HCT116 (cell line): Measurements from ENCODE around the gene PCDHA9. TPM values are rescaled to one million over a fixed set of nuclear protein-coding genes. Genes with fewer than 3 reads are reported as not detected.

Experiments used
- ATAC-seq: fragments of 200-7000 bp; cut with Tn5 transposase; 2 replicates; pipeline ENCODE4 v1.9.1; 2020; ENCODE audit warnings: mild to moderate bottlenecking, moderate library complexity
- BruUV-seq: library from RNA; stranded (reverse); fragments of 400-500 nt; replicated peaks from 2 replicates; lab custom pipeline; 2021; lab: Mats Ljungman, UMichigan
- CTCF ChIA-PET: fragments of 300-600 bp; sonication (Branson Sonifier 250); formaldehyde crosslinking; loops from one replicate; lab custom pipeline; 2021; ENCODE audit warnings: antibody characterized with exemption; lab: Charles Lee
- POLR2A ChIA-PET: fragments of 300-600, 350-600 bp; sonication (Branson Sonifier 250); formaldehyde crosslinking; loops from one replicate; lab custom pipeline; 2021; ENCODE audit warnings: antibody characterized with exemption; lab: Charles Lee
- RAD21 ChIA-PET, 2 experiments: fragments of 300-600 bp; sonication (Branson Sonifier 250); formaldehyde crosslinking; loops; one replicate each; lab custom pipeline; 2023; ENCODE audit warnings: low total read pairs in 2 of 2; ENCODE audit not compliant: uncharacterized antibody in 2 of 2, unreplicated experiment in 2 of 2, low non-redundant PET in 1 of 2; lab: Charles Lee
- DNase-seq: peaks from one replicate; pipeline ENCODE4 v3.0.0-alpha.2; 2010; ENCODE audit warnings: low read depth, low spot score
- H2AFZ ChIP-seq: fragments of 200-600 bp; shearing (Covaris generic), sonication (generic); 2 replicates; pipeline ENCODE4 v1.6.1; 2017; ENCODE audit warnings: low read depth, mixed run types, mixed read lengths, antibody characterized with exemption, low read length; ENCODE audit not compliant: poor library complexity, severe bottlenecking
- H3K27ac ChIP-seq: 2 replicates; pipeline ENCODE4 v1.5.1; 2012; ENCODE audit warnings: low read depth, low read length
- H3K27me3 ChIP-seq: fragments of 200-600 bp; sonication (generic); 2 replicates; pipeline ENCODE4 v1.6.1; 2016; ENCODE audit warnings: mixed run types, low read length, mixed read lengths; ENCODE audit not compliant: insufficient read depth
- H3K36me3 ChIP-seq, 2 experiments: fragments of 200-500 bp in 1 of 2; fragments of 200-600 bp in 1 of 2; sonication (Bioruptor generic) in 1 of 2; sonication (generic) in 1 of 2; 2 replicates each; pipeline versions ENCODE4 v1.5.1 to v1.6.1; 2014 to 2016; ENCODE audit warnings: low read length in 2 of 2, inconsistent platforms in 1 of 2, mixed read lengths in 1 of 2, mixed run types in 1 of 2; ENCODE audit not compliant: insufficient read depth in 2 of 2, control insufficient read depth in 1 of 2
- H3K4me1 ChIP-seq, 2 experiments: fragments of 200-600 bp in 1 of 2; sonication (generic) in 1 of 2; 2 replicates each; pipeline versions ENCODE4 v1.5.1 to v1.6.1; 2012 to 2017; ENCODE audit warnings: low read length in 2 of 2, inconsistent platforms in 1 of 2, mild to moderate bottlenecking in 1 of 2, mixed read lengths in 1 of 2, mixed run types in 1 of 2, moderate library complexity in 1 of 2; ENCODE audit not compliant: insufficient read depth in 2 of 2, control insufficient read depth in 1 of 2
- H3K4me2 ChIP-seq: fragments of 200-600 bp; sonication (generic); 2 replicates; pipeline ENCODE4 v1.6.1; 2017; ENCODE audit warnings: mixed run types, low read length, mixed read lengths
- H3K4me3 ChIP-seq, 2 experiments: fragments of 200-600 bp in 1 of 2; sonication (generic) in 1 of 2; replicated peaks in 1 of 2; 2 replicates each; pipeline ENCODE4 v1.5.1; 2011 to 2016; ENCODE audit warnings: low read length in 2 of 2, control low read depth in 1 of 2, low read depth in 1 of 2, mild to moderate bottlenecking in 1 of 2, mixed read lengths in 1 of 2, mixed run types in 1 of 2
- H3K79me2 ChIP-seq: fragments of 200-600 bp; sonication (generic); 2 replicates; pipeline ENCODE4 v1.6.1; 2017; ENCODE audit warnings: mild to moderate bottlenecking, mixed run types, low read length, moderate library complexity, mixed read lengths; ENCODE audit not compliant: insufficient read depth
- H3K9ac ChIP-seq: fragments of 200-600 bp; sonication (generic); 2 replicates; pipeline ENCODE4 v1.6.1; 2016; ENCODE audit warnings: low read length, mixed read lengths
- H3K9me2 ChIP-seq: fragments of 200-600 bp; sonication (generic), shearing (Covaris generic); 2 replicates; pipeline ENCODE4 v1.6.1; 2017; ENCODE audit warnings: mixed run types, mild to moderate bottlenecking, moderate library complexity; ENCODE audit not compliant: insufficient read depth
- H3K9me3 ChIP-seq, 2 experiments: fragments of 200-500 bp in 1 of 2; fragments of 200-600 bp in 1 of 2; sonication (Bioruptor generic) in 1 of 2; sonication (generic) in 1 of 2; 2 replicates each; pipeline ENCODE4 v1.6.1; 2014 to 2017; ENCODE audit warnings: low read length in 2 of 2, mixed read lengths in 2 of 2, inconsistent platforms in 1 of 2, low read depth in 1 of 2, mild to moderate bottlenecking in 1 of 2, mixed run types in 1 of 2, moderate library complexity in 1 of 2; ENCODE audit not compliant: control insufficient read depth in 1 of 2, insufficient read depth in 1 of 2
- H4K20me1 ChIP-seq: fragments of 200-600 bp; sonication (generic), shearing (Covaris generic); 2 replicates; pipeline ENCODE4 v1.6.1; 2017; ENCODE audit warnings: mixed run types, mild to moderate bottlenecking, moderate library complexity; ENCODE audit not compliant: insufficient read depth
- CEBPB ChIP-seq: IDR thresholded peaks from 2 replicates; pipeline ENCODE4 v1.6.1; 2012; ENCODE audit warnings: low read depth
- CTCF ChIP-seq, 3 experiments: fragments of 200-600 bp in 1 of 3; sonication (generic) in 1 of 3; IDR thresholded peaks in 2 of 3; conservative IDR thresholded peaks in 1 of 3; 2 replicates each; pipeline ENCODE4 v1.5.1; 2012 to 2017; ENCODE audit warnings: low read depth in 2 of 3, low read length in 2 of 3, antibody characterized with exemption in 1 of 3, borderline replicate concordance in 1 of 3, control low read depth in 1 of 3, mild to moderate bottlenecking in 1 of 3, mixed read lengths in 1 of 3, mixed run types in 1 of 3, moderate library complexity in 1 of 3; ENCODE audit not compliant: insufficient read depth in 1 of 3
- EZH2phosphoT487 ChIP-seq: fragments of 200-600 bp; IDR thresholded peaks from 2 replicates; pipeline ENCODE4 v1.6.1; 2018; ENCODE audit warnings: antibody characterized with exemption, borderline replicate concordance
- POLR2AphosphoS5 ChIP-seq: IDR thresholded peaks from 2 replicates; pipeline ENCODE4 v1.6.1; 2011; ENCODE audit warnings: mild to moderate bottlenecking, low read depth, low read length, moderate library complexity
- RAD21 ChIP-seq: IDR thresholded peaks from 2 replicates; pipeline ENCODE4 v1.6.1; 2012; ENCODE audit warnings: low read depth, mild to moderate bottlenecking
- SIN3A ChIP-seq: IDR thresholded peaks from 2 replicates; pipeline ENCODE4 v1.6.1; 2012; ENCODE audit warnings: low read depth
- intact Hi-C: fragments of 100-400 bp; cut with micrococcal nuclease; formaldehyde crosslinking; loops from 2 replicates; pipeline ENCODE4 v1.10.0; 2022
- total RNA-seq: library from RNA; stranded (reverse); gene quantifications from one replicate; pipeline ENCODE4 v1.2.1, GENCODE V29; 2021; ENCODE audit not compliant: unreplicated experiment

Gene PCDHA9
- total RNA-seq, 1 experiment from 2014 or later = not detected

GRCh38 chr5:140862441-140863295 lies 14.5 kb downstream of the PCDHA9 start:
- Histone ChIP-seq H4K20me1 (no peaks in the 10 kb centered on the region), H3K4me3 (no peak overlapping the region), H3K27me3 (no peaks in the 10 kb centered on the region), H3K36me3 (no peaks in the 10 kb centered on the region), H3K4me2 (no peak overlapping the region), H3K9me2 (no peaks in the 10 kb centered on the region), H3K27ac (no peak overlapping the region), H3K4me1 (no peaks in the 10 kb centered on the region), H3K9ac (no peak overlapping the region), H3K79me2 (no peaks in the 10 kb centered on the region), H2AFZ (no peak overlapping the region), H3K9me3 (no peaks in the 10 kb centered on the region; a peak in 1 of 4 replicates)
- CTCF ChIA-PET = no interaction called here
- intact Hi-C loops = no loop called here
- POLR2A ChIA-PET = no interaction called here
- RAD21 ChIA-PET = no interaction called here
- TF ChIP-seq CEBPB (no peak), EZH2phosphoT487 (no peak), SIN3A (no peak)
- no peak for DNase-seq
- no TSS peak for BruUV-seq
- ATAC-seq = no peak

- H3K27me3 ChIP-seq = no peaks in the 10 kb centered on the region
- TF ChIP-seq RAD21 (peak; percentile 64), CTCF (IDR thresholded peaks at IDR 0.05 in 2 of 3, conservative IDR thresholded peaks at IDR 0.05 in 1 of 3; ENCODE audit: borderline replicate concordance in 1 of 3, insufficient read depth in 1 of 3, low read depth in 2 of 3, low read length in 2 of 3) (peak; percentile 33 to 44 (median 36); a peak in 4 of 6 replicates), POLR2AphosphoS5 (no peak)
- H4K20me1 ChIP-seq = no peaks in the 10 kb centered on the region
- BruUV-seq = no TSS peak
- H3K9me3 ChIP-seq = no peaks in the 10 kb centered on the region
- RAD21 ChIA-PET = interaction anchor here in 1 of 2 experiments (1.4 kb wide), 1 partner anchor 171 kb away, joined by 4 read pairs; no protein-coding TSS in a partner anchor
- intact Hi-C loops = loop anchor here (1.0 kb wide), 1 partner anchor 172 kb away; no protein-coding TSS in a partner anchor
- no peaks in the 10 kb centered on the region for H3K4me1 ChIP-seq
- no peaks in the 10 kb centered on the region for H3K79me2 ChIP-seq
- no peaks in the 10 kb centered on the region for H3K36me3 ChIP-seq
- CTCF ChIA-PET = interaction anchor here (1.0 to 3.0 kb wide), 2 partner anchors 9 to 171 kb away, joined by 3 to 21 read pairs; no protein-coding TSS in a partner anchor
- H3K4me3 ChIP-seq = no peak within 1 kb of the TSS
- no peak within 1 kb of the TSS for H3K9ac ChIP-seq
- DNase-seq (peak; percentile 8), ATAC-seq (peak; percentile 76)
- H2AFZ ChIP-seq = no peak within 1 kb of the TSS
- H3K4me2 ChIP-seq = no peak within 1 kb of the TSS
- POLR2A ChIA-PET = interaction anchor here (1.2 kb wide), 1 partner anchor 172 kb away, joined by 4 read pairs; no protein-coding TSS in a partner anchor
- no peaks in the 10 kb centered on the region for H3K9me2 ChIP-seq
- H3K27ac ChIP-seq = no peak within 1 kb of the TSS
These were observed 20.8 kb downstream of the PCDHA9 start, which contains the start of gene PCDHA11 for GRCh38 chr5:140868721-140869554. PCDHA11 (plus strand) TSS chr5:140868957; CDS start chr5:140869104, 147 bp downstream.
